Measurements from ENCODE around the gene F5.

F5 gene

GRCh38 chr1:169588112-169588511 is 1.8 kb upstream of the F5 start:
- no peak for DNase-seq (ENCODE audit: low spot score)

GRCh38 chr1:169586067-169586394 is 250 bp downstream of the F5 start:
- no peak for DNase-seq (ENCODE audit: low spot score)

- DNase-seq (ENCODE audit: low spot score), result no peak
Measured at GRCh38 chr1:169585181-169585580, 1.1 kb downstream of the F5 start.

- DNase-seq (ENCODE audit: low spot score), result no peak
Measured at GRCh38 chr1:169584483-169585144, 1.7 kb downstream of the F5 start.

GRCh38 chr1:169577981-169578738 is 8.1 kb downstream of the F5 start:
- no peak for DNase-seq (ENCODE audit: low spot score)

GRCh38 chr1:169576935-169577331 is 9.3 kb downstream of the F5 start:
- no peak for DNase-seq (ENCODE audit: low spot score)

- no peak for DNase-seq (ENCODE audit: low spot score)
Measured at GRCh38 chr1:169576241-169576934, 9.9 kb downstream of the F5 start.

GRCh38 chr1:169574336-169574735 is 11.9 kb downstream of the F5 start:
- DNase-seq (ENCODE audit: low spot score), result no peak

- no peak for DNase-seq (ENCODE audit: low spot score)
Measured at GRCh38 chr1:169572187-169572586, 14.1 kb downstream of the F5 start.

GRCh38 chr1:169571450-169571849 is 14.8 kb downstream of the F5 start:
- no peak for DNase-seq (ENCODE audit: low spot score)

- DNase-seq (ENCODE audit: low spot score), result no peak
Measured at GRCh38 chr1:169570172-169570574, 16.1 kb downstream of the F5 start.

- DNase-seq (ENCODE audit: low spot score), result no peak
Measured at GRCh38 chr1:169568497-169568896, 17.8 kb downstream of the F5 start.

- DNase-seq (ENCODE audit: low spot score), result no peak
Measured at GRCh38 chr1:169565335-169566271, 20.7 kb downstream of the F5 start.

- DNase-seq (ENCODE audit: low spot score), result no peak
Measured at GRCh38 chr1:169563650-169564049, 22.6 kb downstream of the F5 start.

- DNase-seq (ENCODE audit: low spot score), result no peak
Measured at GRCh38 chr1:169563019-169563615, 23.2 kb downstream of the F5 start.

GRCh38 chr1:169561692-169562091 is 24.6 kb downstream of the F5 start:
- DNase-seq (ENCODE audit: low spot score), result no peak

- DNase-seq (ENCODE audit: low spot score), result no peak
Measured at GRCh38 chr1:169557131-169557530, 29.1 kb downstream of the F5 start.

- DNase-seq (ENCODE audit: low spot score), result peak; percentile 51
Measured at GRCh38 chr1:169550294-169550693, 36.0 kb downstream of the F5 start.

GRCh38 chr1:169548282-169548681 is 38.0 kb downstream of the F5 start:
- no peak for DNase-seq (ENCODE audit: low spot score)

- DNase-seq (ENCODE audit: low spot score), result peak; percentile 88
Measured at GRCh38 chr1:169546087-169546995, 39.9 kb downstream of the F5 start.

- DNase-seq (ENCODE audit: low spot score), result no peak
Measured at GRCh38 chr1:169545472-169545871, 40.8 kb downstream of the F5 start.

Measured in pons (tissue), 1 donor.